LNCaP clone FGC (cell line): ENCODE results near the gene CCL17.

Experiments used
- DNase-seq: peaks from one replicate; pipeline ENCODE4 v3.0.0-alpha.2; 2011; ENCODE audit warnings: low read depth
- H3K4me3 ChIP-seq: 2 replicates; pipeline ENCODE4 v1.5.1; 2011; ENCODE audit warnings: mild to moderate bottlenecking, low read depth, low read length, control low read depth
- CTCF ChIP-seq: IDR thresholded peaks from 2 replicates; pipeline ENCODE4 v1.5.1; 2012; ENCODE audit warnings: mild to moderate bottlenecking; ENCODE audit not compliant: control insufficient read depth, insufficient read depth; ENCODE audit errors: extremely low read depth

CCL17 gene

DNA sequence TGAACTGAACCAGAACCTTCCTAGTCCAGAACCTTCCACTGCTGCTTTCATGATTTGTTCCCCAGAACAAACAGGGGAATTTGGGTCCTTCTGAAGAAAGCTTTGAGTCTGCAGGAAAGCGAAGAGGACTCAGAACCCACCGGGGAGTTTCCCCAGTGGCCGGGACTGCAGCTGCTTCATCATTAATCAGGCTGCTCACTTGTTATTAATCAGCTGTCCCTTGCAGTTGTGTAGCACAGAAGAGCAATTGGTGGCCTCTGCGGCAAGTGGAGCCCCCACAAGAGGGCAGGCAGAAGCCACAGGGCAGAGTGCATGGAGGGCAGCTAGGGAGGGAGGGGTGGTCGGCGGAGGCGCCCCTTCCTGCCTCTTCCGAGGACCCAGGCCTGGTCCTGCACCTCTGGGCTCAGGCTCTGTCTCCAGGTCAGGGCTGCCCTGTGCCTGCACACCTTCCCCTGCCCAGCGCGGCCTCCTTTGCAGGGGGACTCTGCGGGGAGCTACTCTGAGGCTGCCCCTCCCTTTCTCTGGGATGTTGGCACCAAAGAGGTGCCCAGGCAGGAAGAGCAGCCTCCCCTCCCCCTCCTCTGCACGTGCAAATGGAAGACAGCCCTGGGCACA lies 6.9 kb downstream of the CCL17 start:
- DNase-seq: no peak
- no peak for TF ChIP-seq CTCF
- H3K4me3 ChIP-seq: no peak overlapping the region

DNA sequence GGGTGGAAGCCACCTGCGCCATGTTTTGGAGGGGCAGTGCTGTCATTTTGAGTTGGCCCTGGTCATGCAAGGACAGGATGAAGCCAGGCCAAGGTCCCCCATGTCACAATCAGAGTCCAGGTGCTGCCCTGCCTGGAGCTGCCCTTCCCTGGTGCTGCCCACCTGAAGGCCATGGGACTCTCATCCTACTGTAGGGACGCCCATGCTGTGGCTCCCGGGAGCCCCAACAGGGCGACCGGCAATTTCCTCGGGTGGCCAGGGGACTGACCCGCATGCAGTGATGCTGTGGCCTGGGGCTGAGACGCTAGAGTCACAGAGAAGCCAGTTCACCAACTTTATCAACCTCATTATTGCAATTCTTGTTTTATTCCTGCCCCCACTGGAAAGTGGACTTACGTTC lies 8.0 kb downstream of the CCL17 start:
- no peak for TF ChIP-seq CTCF
- DNase-seq: no peak
- H3K4me3 ChIP-seq: no peak overlapping the region

DNA sequence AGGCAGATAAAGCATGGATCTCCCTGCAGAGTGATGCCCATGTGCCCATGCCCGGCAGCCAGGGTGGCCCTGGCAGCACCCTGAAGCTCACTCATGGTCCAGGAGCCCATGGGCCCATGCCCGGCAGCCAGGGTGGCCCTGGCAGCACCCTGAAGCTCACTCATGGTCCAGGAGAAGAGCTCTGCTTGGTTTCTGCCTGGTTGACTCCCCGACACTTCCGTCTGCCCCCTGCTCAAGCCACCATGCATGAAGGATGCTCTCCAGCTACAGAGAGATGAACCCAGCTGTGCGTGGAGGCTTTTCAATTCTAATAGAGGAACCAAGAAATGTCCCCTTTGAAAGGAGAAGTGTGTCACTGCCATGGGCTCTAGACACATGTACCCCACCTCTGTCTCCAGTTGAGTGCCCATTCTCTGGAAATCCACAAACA lies 8.7 kb downstream of the CCL17 start:
- no peak for TF ChIP-seq CTCF
- no peak for DNase-seq
- H3K4me3 ChIP-seq: no peak overlapping the region

- H3K4me3 ChIP-seq: no peak overlapping the region
- DNase-seq: no peak
- TF ChIP-seq CTCF: no peak
Measured at GRCh38 chr16:57413733-57414132, 9.2 kb downstream of the CCL17 start.

DNA sequence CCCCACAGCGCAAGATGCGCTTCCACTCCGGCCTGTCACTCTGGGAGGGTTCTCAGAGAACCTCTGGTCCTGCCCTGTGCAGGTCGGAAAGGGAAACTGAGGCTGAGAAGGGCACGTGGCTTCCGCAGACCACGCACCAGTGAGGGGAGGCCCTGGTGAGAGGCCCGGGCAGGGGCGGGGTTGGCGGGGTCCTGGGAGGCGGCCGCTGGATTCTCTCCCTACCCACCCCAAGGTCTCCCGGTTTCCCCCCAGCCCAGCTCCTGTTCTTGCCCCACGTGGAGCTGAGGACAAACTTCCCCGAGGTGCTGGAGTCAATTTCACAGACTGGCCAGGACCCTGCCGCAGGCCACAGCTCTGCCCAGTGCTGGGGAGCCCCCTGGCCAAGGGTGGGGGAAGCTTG lies 11.5 kb downstream of the CCL17 start:
- no peak for DNase-seq
- no peak for TF ChIP-seq CTCF

DNA sequence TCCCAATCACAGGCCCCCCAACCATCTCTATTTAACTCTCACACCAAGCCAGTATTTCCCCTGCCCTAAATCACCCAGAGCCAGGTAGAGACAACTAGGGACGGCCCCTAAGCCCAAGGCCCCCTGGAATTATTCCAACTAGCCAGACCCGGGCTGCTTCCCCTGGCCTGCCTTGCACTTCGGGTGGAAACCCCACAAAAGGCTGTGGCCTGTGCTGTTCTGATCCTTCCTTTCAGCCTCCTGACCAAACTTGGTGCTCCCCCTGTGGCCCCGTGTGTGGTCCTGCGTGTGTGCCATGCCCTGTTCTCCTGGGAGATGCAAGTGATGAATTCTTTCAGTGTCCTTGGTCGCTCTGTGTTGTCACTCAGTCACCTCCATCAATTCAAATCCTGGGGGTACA lies 14.9 kb downstream of the CCL17 start:
- H3K4me3 ChIP-seq: no peak overlapping the region
- no peak for DNase-seq
- TF ChIP-seq CTCF: no peak

More for the DNA sequence above, 11.5 kb downstream of the CCL17 start:
- no peak overlapping the region for H3K4me3 ChIP-seq
